ENCODE data around the gene C3orf80. TPM values are rescaled to one million over a fixed set of nuclear protein-coding genes. Genes with fewer than 3 reads are reported as not detected.

The C3orf80 gene
- total RNA-seq, 1 donor from 2014 or later, result not detected

DNA sequence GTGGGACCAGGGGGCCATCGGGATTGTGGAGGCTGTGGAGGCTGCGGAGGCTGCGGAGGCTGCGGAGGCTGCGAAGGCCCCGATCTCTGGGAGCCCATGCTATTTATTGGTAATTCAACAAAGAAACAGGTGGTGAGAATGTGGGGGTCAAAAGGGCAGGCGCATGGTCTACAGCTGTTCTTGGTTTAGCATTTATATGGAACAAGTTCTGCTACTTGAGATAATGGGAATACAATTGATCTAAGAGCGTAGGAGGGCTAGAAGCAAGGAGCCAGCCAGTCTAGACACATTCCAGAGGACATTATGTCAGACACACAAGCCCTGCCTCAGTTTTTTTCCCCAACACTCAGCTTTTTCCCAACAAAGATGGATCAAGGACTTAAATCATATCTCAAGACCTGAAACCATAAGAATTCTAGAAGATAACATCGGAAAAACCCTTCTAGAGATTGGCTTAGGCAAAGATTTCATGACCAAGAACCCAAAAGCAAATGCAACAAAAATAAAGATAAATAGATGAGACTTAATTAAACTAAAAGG lies 20.1 kb downstream of the C3orf80 start:
- no peak for DNase-seq (ENCODE audit: extremely low spot score in 2 of 2)
- Histone ChIP-seq H3K4me1 (no peaks in the 10 kb centered on the region), H3K36me3 (no peaks in the 10 kb centered on the region), H3K9me3 (no peaks in the 10 kb centered on the region), H3K4me3 (no peak overlapping the region), H3K27ac (no peak overlapping the region), H3K27me3 (no peaks in the 10 kb centered on the region)
- no peak for TF ChIP-seq POLR2A (IDR thresholded peaks at IDR 0.05)
- no peak for TF ChIP-seq POLR2AphosphoS5 (IDR thresholded peaks at IDR 0.05; ENCODE audit: insufficient read depth in 1 of 2, low read depth in 1 of 2)
- TF ChIP-seq, protein P1, sequence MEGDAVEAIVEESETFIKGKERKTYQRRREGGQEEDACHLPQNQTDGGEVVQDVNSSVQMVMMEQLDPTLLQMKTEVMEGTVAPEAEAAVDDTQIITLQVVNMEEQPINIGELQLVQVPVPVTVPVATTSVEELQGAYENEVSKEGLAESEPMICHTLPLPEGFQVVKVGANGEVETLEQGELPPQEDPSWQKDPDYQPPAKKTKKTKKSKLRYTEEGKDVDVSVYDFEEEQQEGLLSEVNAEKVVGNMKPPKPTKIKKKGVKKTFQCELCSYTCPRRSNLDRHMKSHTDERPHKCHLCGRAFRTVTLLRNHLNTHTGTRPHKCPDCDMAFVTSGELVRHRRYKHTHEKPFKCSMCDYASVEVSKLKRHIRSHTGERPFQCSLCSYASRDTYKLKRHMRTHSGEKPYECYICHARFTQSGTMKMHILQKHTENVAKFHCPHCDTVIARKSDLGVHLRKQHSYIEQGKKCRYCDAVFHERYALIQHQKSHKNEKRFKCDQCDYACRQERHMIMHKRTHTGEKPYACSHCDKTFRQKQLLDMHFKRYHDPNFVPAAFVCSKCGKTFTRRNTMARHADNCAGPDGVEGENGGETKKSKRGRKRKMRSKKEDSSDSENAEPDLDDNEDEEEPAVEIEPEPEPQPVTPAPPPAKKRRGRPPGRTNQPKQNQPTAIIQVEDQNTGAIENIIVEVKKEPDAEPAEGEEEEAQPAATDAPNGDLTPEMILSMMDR (IDR thresholded peaks at IDR 0.05), result no peak
- intact Hi-C loops (cut with DNase I), result no loop called here

DNA sequence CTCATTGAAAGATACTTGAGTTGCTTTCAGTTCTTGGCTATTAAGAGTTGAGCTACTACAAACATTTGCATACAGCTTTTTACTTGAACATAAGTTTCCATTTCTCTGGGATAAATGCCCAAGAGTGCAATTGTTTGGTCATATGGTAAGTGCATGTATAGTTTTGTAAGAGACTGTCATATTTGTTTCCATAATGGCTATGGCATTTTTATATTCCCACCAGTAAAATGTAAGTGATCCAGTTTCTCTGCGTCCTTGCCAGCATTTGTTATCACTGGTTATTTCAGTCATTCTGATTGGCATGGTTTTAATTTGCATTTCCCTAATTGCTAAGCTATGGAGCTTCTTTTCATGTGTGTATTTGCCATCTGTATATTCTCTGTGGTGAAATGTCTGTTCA lies 22.5 kb downstream of the C3orf80 start:
- Histone ChIP-seq H3K4me3 (no peak overlapping the region), H3K9me3 (no peaks in the 10 kb centered on the region), H3K27me3 (no peaks in the 10 kb centered on the region), H3K4me1 (no peaks in the 10 kb centered on the region), H3K27ac (no peak overlapping the region), H3K36me3 (no peaks in the 10 kb centered on the region)
- no peak for TF ChIP-seq POLR2A (IDR thresholded peaks at IDR 0.05)
- TF ChIP-seq POLR2AphosphoS5 (IDR thresholded peaks at IDR 0.05; ENCODE audit: insufficient read depth in 1 of 2, low read depth in 1 of 2), result no peak
- TF ChIP-seq, protein P1 (IDR thresholded peaks at IDR 0.05), result no peak
- intact Hi-C loops (cut with DNase I), result no loop called here
- no peak for DNase-seq (ENCODE audit: extremely low spot score in 2 of 2)

DNA sequence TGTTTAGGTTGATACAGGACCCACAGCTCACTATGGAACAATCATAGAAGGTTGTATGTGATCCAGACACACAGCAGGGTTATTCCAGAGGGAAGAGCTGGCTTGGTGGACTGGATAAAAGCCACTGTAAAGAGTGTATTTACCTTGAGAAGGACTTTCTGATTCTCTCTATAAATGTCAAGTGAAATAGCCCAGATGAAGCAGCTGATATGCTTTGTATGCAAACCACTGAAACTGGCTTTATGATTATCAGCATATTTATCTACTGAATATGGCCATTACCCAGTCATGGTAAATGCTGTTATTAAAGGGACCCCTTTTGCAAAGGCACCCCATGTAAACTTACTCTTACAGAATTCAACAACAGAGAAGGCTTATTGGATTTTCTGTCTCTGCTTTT lies 28.1 kb downstream of the C3orf80 start:
- H3K36me3 ChIP-seq, result no peaks in the 10 kb centered on the region
- H3K27ac ChIP-seq, result no peak overlapping the region
- TF ChIP-seq POLR2AphosphoS5 (IDR thresholded peaks at IDR 0.05; ENCODE audit: insufficient read depth in 1 of 2, low read depth in 1 of 2), result no peak
- TF ChIP-seq, protein P1 (IDR thresholded peaks at IDR 0.05), result no peak
- no peak for TF ChIP-seq POLR2A (IDR thresholded peaks at IDR 0.05)
- no peaks in the 10 kb centered on the region for H3K4me1 ChIP-seq
- no peaks in the 10 kb centered on the region for H3K27me3 ChIP-seq
- H3K4me3 ChIP-seq, result no peak overlapping the region
- no peaks in the 10 kb centered on the region for H3K9me3 ChIP-seq
- DNase-seq (ENCODE audit: extremely low spot score in 2 of 2), result no peak
- intact Hi-C loops (cut with DNase I), result no loop called here

DNA sequence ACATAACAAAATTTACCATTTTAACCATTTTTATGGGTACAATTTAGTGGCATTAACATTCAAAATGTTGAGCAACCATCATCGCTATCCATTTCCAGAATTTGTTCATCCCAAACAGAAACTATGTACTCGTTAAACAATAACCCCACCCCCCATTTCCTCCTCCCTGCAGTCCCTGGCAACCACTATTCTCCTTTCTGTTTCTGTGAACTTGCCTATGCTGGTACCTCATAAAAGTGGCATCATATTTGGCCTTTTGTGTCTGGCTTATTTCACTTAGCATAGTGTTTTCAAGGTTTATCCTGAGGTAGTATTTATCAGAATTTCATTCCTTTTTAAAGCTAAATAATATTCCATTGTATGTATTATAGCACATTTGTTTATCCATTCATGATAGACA lies 32.4 kb downstream of the C3orf80 start:
- DNase-seq (ENCODE audit: extremely low spot score in 2 of 2), result no peak

DNA sequence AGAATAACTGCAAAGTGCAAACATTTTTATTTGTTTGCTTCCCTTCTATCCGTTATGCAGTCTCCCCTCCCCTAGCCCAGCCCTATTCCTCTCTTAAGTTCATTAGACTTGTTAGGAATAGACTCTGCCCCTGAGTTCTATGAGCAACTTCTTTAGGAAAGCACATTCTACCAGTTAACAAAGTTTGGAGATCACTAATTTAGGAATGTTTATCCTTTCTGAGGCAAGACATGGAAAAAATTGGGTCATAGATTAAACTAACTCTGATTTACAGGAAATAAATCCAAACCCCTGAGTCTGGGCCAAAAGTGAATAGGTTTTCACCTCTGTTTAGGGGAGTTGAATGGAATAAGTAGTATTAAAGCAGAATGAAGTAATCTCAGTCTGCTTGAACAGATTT lies 34.4 kb downstream of the C3orf80 start:
- H3K4me1 ChIP-seq, result no peaks in the 10 kb centered on the region
- H3K9me3 ChIP-seq, result no peaks in the 10 kb centered on the region
- TF ChIP-seq POLR2A (IDR thresholded peaks at IDR 0.05), result no peak
- no peak for TF ChIP-seq POLR2AphosphoS5 (IDR thresholded peaks at IDR 0.05; ENCODE audit: insufficient read depth in 1 of 2, low read depth in 1 of 2)
- TF ChIP-seq, protein P1 (IDR thresholded peaks at IDR 0.05), result no peak
- DNase-seq (ENCODE audit: extremely low spot score in 2 of 2), result no peak
- intact Hi-C loops (cut with DNase I), result no loop called here
- no peak overlapping the region for H3K4me3 ChIP-seq
- H3K36me3 ChIP-seq, result no peaks in the 10 kb centered on the region
- no peaks in the 10 kb centered on the region for H3K27me3 ChIP-seq
- no peak overlapping the region for H3K27ac ChIP-seq

More for the DNA sequence above, 32.4 kb downstream of the C3orf80 start:
- TF ChIP-seq, protein P1 (IDR thresholded peaks at IDR 0.05), result no peak
- TF ChIP-seq POLR2AphosphoS5 (IDR thresholded peaks at IDR 0.05; ENCODE audit: insufficient read depth in 1 of 2, low read depth in 1 of 2) (no peak), POLR2A (IDR thresholded peaks at IDR 0.05) (no peak)
- Histone ChIP-seq H3K4me3 (no peak overlapping the region), H3K27me3 (no peaks in the 10 kb centered on the region), H3K27ac (no peak overlapping the region), H3K36me3 (no peaks in the 10 kb centered on the region), H3K4me1 (no peaks in the 10 kb centered on the region), H3K9me3 (no peaks in the 10 kb centered on the region)
- intact Hi-C loops (cut with DNase I), result no loop called here

Data from vagina (tissue), 2 donors.